ENCODE data around the gene INPP4B. TPM values are rescaled to one million over a fixed set of nuclear protein-coding genes. Genes with fewer than 3 reads are reported as not detected.
"Not testable (repeated sequence)": the region's sequence is repeated elsewhere in the genome, so short reads cannot be mapped to it uniquely, and the experiment has no call there.

Gene INPP4B
- polyA plus RNA-seq, 1 experiment, result 18.1 TPM

DNA sequence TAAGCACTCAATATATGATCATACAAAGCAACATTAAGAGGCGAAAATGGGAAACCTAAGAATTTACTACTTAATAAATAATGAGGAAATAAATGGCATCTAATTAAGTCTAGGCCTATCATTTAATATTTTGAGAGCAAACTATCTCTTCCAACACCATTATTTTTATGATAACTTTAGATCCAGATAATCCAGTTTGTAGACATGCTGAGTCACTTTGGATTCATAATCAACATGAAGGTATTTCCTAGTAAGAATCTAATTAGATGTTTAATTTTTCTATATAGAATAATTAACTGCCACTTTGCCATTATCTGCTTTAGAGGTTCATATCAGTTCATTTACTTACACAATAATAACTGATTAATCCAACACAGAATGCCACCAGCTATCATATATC, 336.2 kb downstream of the INPP4B start:
- H3K27me3 ChIP-seq (ENCODE audit: control insufficient read depth, insufficient read depth, low read length), result no peaks in the 10 kb centered on the region
- POLR2A ChIA-PET, result no interaction called here

DNA sequence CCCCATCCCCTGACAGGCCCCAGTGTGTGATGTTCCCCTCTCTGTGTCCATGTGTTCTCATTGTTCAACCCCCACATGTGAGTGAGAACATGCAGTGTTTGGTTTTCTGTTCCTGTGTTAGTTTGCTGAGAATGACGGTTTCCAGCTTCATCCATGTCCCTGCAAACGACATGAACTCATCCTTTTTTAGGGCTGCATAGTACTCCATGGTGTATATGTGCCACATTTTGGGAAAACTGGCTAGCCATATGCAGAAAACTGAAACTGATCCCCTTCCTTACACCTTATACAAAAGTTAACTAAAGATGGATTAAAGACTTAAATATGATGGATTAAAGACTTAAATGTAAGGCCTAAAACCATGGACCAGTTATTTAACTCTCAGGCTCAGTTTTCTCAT, 336.7 kb downstream of the INPP4B start:
- H3K36me3 ChIP-seq (ENCODE audit: control insufficient read depth, insufficient read depth, low read length); H3K27me3 ChIP-seq (ENCODE audit: control insufficient read depth, insufficient read depth, low read length); H3K4me3 ChIP-seq (ENCODE audit: low read depth, low read length); DNase-seq (ENCODE audit: low read depth); POLR2A ChIA-PET; CTCF ChIA-PET: not testable (repeated sequence)

More for the DNA sequence above, 336.2 kb downstream of the INPP4B start:
- Histone ChIP-seq H3K4me3 (ENCODE audit: low read depth, low read length) (no peak overlapping the region), H3K36me3 (ENCODE audit: control insufficient read depth, insufficient read depth, low read length) (no peaks in the 10 kb centered on the region)
- CTCF ChIA-PET, result no interaction called here
- DNase-seq (ENCODE audit: low read depth), result no peak
- TF ChIP-seq, protein P1, sequence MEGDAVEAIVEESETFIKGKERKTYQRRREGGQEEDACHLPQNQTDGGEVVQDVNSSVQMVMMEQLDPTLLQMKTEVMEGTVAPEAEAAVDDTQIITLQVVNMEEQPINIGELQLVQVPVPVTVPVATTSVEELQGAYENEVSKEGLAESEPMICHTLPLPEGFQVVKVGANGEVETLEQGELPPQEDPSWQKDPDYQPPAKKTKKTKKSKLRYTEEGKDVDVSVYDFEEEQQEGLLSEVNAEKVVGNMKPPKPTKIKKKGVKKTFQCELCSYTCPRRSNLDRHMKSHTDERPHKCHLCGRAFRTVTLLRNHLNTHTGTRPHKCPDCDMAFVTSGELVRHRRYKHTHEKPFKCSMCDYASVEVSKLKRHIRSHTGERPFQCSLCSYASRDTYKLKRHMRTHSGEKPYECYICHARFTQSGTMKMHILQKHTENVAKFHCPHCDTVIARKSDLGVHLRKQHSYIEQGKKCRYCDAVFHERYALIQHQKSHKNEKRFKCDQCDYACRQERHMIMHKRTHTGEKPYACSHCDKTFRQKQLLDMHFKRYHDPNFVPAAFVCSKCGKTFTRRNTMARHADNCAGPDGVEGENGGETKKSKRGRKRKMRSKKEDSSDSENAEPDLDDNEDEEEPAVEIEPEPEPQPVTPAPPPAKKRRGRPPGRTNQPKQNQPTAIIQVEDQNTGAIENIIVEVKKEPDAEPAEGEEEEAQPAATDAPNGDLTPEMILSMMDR (IDR thresholded peaks at IDR 0.05; ENCODE audit: insufficient read depth, low read depth, low read length), result no peak

GRCh38 chr4:142500966-142501365, 345.1 kb downstream of the INPP4B start:
- POLR2A ChIA-PET, result no interaction called here
- CTCF ChIA-PET, result no interaction called here
- H3K4me3 ChIP-seq (ENCODE audit: low read depth, low read length), result no peak overlapping the region
- TF ChIP-seq, protein P1 (IDR thresholded peaks at IDR 0.05; ENCODE audit: insufficient read depth, low read depth, low read length), result no peak
- no peak for DNase-seq (ENCODE audit: low read depth)
- H3K36me3 ChIP-seq (ENCODE audit: control insufficient read depth, insufficient read depth, low read length), result no peaks in the 10 kb centered on the region
- no peaks in the 10 kb centered on the region for H3K27me3 ChIP-seq (ENCODE audit: control insufficient read depth, insufficient read depth, low read length)

GRCh38 chr4:142497606-142498005, 348.5 kb downstream of the INPP4B start:
- Histone ChIP-seq H3K36me3 (ENCODE audit: control insufficient read depth, insufficient read depth, low read length) (no peaks in the 10 kb centered on the region), H3K4me3 (ENCODE audit: low read depth, low read length) (no peak overlapping the region), H3K27me3 (ENCODE audit: control insufficient read depth, insufficient read depth, low read length) (no peaks in the 10 kb centered on the region)
- POLR2A ChIA-PET, result no interaction called here
- TF ChIP-seq, protein P1 (IDR thresholded peaks at IDR 0.05; ENCODE audit: insufficient read depth, low read depth, low read length), result no peak
- no peak for DNase-seq (ENCODE audit: low read depth)
- CTCF ChIA-PET, result interaction anchor here (1.0 to 1.2 kb wide), 2 partner anchors 11 to 34 kb away, joined by 3 to 5 read pairs; no protein-coding TSS in a partner anchor

- TF ChIP-seq, protein P1 (IDR thresholded peaks at IDR 0.05; ENCODE audit: insufficient read depth, low read depth, low read length), result no peak
- H3K27me3 ChIP-seq (ENCODE audit: control insufficient read depth, insufficient read depth, low read length), result no peaks in the 10 kb centered on the region
- POLR2A ChIA-PET, result no interaction called here
- no peak overlapping the region for H3K4me3 ChIP-seq (ENCODE audit: low read depth, low read length)
- DNase-seq (ENCODE audit: low read depth), result no peak
- CTCF ChIA-PET, result interaction anchor here (1.5 kb wide), 1 partner anchor 12 kb away, joined by 3 read pairs; no protein-coding TSS in a partner anchor
- no peaks in the 10 kb centered on the region for H3K36me3 ChIP-seq (ENCODE audit: control insufficient read depth, insufficient read depth, low read length)
These were observed 352.6 kb downstream of the INPP4B start for GRCh38 chr4:142493255-142494110.
